ENCODE results near the gene FOXO4. TPM values are rescaled to one million over a fixed set of nuclear protein-coding genes. Genes with fewer than 3 reads are reported as not detected.

Gene FOXO4
- total RNA-seq, 1 donor from 2014 or later = 16.4 TPM

GRCh38 chrX:71098951-71099506 lies 3.4 kb downstream of the FOXO4 start:
- Mint-ChIP-seq H3K9me3 (ENCODE audit: unreplicated experiment) (no peaks in the 10 kb centered on the region), H3K4me1 (ENCODE audit: unreplicated experiment) (peaks cover 18% of the 10 kb centered on the region), H3K27me3 (ENCODE audit: unreplicated experiment) (peaks cover 2% of the 10 kb centered on the region), H3K36me3 (ENCODE audit: low read depth, unreplicated experiment) (no peaks in the 10 kb centered on the region), H3K4me3 (ENCODE audit: unreplicated experiment) (no peak overlapping the region), H3K27ac (ENCODE audit: unreplicated experiment) (no peak overlapping the region)
- TF ChIP-seq CTCF (IDR thresholded peaks at IDR 0.05; ENCODE audit: unreplicated experiment) = no peak
- no peak for DNase-seq (ENCODE audit: low spot score)

DNA sequence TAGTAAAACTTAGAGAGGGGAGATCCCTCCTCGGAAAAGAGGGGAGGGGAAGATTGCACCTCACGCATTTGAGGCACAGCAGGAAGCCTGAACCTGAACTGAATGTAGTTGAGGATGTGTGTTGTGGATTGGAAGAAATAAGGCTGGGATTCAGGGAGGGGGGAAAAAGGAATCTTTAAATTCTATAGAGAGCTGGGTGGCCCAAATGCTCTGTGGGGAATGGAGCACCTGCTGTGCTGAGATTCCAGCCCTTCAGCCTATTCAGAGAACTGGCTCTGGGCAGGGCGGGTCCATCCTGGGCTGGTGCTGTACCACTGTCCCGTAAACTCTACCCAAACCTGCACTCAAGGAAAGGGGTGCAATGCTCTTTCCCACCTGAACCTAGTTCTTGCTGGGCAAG lies 4.1 kb downstream of the FOXO4 start:
- Mint-ChIP-seq H3K4me1 (ENCODE audit: unreplicated experiment) (peaks cover 25% of the 10 kb centered on the region), H3K27ac (ENCODE audit: unreplicated experiment) (no peak overlapping the region), H3K27me3 (ENCODE audit: unreplicated experiment) (no peaks in the 10 kb centered on the region), H3K9me3 (ENCODE audit: unreplicated experiment) (no peaks in the 10 kb centered on the region), H3K36me3 (ENCODE audit: low read depth, unreplicated experiment) (no peaks in the 10 kb centered on the region), H3K4me3 (ENCODE audit: unreplicated experiment) (no peak overlapping the region)
- DNase-seq (ENCODE audit: low spot score) = no peak
- TF ChIP-seq CTCF (IDR thresholded peaks at IDR 0.05; ENCODE audit: unreplicated experiment) = no peak

DNA sequence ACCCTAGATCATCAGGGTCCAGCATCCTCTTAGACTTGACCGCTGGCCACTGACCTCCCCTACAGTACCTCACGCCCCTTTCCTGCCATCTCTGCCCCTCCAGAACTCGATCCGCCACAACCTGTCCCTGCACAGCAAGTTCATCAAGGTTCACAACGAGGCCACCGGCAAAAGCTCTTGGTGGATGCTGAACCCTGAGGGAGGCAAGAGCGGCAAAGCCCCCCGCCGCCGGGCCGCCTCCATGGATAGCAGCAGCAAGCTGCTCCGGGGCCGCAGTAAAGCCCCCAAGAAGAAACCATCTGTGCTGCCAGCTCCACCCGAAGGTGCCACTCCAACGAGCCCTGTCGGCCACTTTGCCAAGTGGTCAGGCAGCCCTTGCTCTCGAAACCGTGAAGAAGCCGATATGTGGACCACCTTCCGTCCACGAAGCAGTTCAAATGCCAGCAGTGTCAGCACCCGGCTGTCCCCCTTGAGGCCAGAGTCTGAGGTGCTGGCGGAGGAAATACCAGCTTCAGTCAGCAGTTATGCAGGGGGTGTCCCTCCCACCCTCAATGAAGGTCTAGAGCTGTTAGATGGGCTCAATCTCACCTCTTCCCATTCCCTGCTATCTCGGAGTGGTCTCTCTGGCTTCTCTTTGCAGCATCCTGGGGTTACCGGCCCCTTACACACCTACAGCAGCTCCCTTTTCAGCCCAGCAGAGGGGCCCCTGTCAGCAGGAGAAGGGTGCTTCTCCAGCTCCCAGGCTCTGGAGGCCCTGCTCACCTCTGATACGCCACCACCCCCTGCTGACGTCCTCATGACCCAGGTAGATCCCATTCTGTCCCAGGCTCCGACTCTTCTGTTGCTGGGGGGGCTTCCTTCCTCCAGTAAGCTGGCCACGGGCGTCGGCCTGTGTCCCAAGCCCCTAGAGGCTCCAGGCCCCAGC lies 5.2 kb downstream of the FOXO4 start:
- peaks cover 22% of the 10 kb centered on the region for H3K4me1 Mint-ChIP-seq (ENCODE audit: unreplicated experiment)
- peaks cover under 1% of the 10 kb centered on the region for H3K27me3 Mint-ChIP-seq (ENCODE audit: unreplicated experiment)
- no peak overlapping the region for H3K27ac Mint-ChIP-seq (ENCODE audit: unreplicated experiment)
- peak; percentile 24 for TF ChIP-seq CTCF (IDR thresholded peaks at IDR 0.05; ENCODE audit: unreplicated experiment)
- DNase-seq (ENCODE audit: low spot score) = no peak
- H3K36me3 Mint-ChIP-seq (ENCODE audit: low read depth, unreplicated experiment) = no peaks in the 10 kb centered on the region
- H3K9me3 Mint-ChIP-seq (ENCODE audit: unreplicated experiment) = no peaks in the 10 kb centered on the region
- H3K4me3 Mint-ChIP-seq (ENCODE audit: unreplicated experiment) = peak overlapping the region; percentile 14

- TF ChIP-seq CTCF (IDR thresholded peaks at IDR 0.05; ENCODE audit: unreplicated experiment) = no peak
- H3K4me1 Mint-ChIP-seq (ENCODE audit: unreplicated experiment) = peaks cover 22% of the 10 kb centered on the region
- no peak for DNase-seq (ENCODE audit: low spot score)
- H3K9me3 Mint-ChIP-seq (ENCODE audit: unreplicated experiment) = no peaks in the 10 kb centered on the region
- H3K36me3 Mint-ChIP-seq (ENCODE audit: low read depth, unreplicated experiment) = no peaks in the 10 kb centered on the region
- H3K4me3 Mint-ChIP-seq (ENCODE audit: unreplicated experiment) = no peak overlapping the region
- H3K27me3 Mint-ChIP-seq (ENCODE audit: unreplicated experiment) = peaks cover 5% of the 10 kb centered on the region
- H3K27ac Mint-ChIP-seq (ENCODE audit: unreplicated experiment) = no peak overlapping the region
These were observed 6.6 kb downstream of the FOXO4 start for GRCh38 chrX:71102292-71102691.
